Ascending aorta (tissue), 2 donors: ENCODE measurements around the gene ZNF536. TPM values are rescaled to one million over a fixed set of nuclear protein-coding genes. Genes with fewer than 3 reads are reported as not detected.

Source experiments
- DNase-seq, 2 donors: peaks; one replicate each; pipeline ENCODE4 v3.0.0-alpha.2; 2019; ENCODE audit warnings: low spot score in 2 of 2
- H3K27ac ChIP-seq, 2 donors: fragments of 200-600 bp; sonication (generic); one replicate each; pipeline ENCODE4 v1.5.1; 2016 to 2017; ENCODE audit warnings: mild to moderate bottlenecking in 1 of 2
- H3K27me3 ChIP-seq: fragments of 200-600 bp; sonication (generic); one replicate; pipeline ENCODE4 v1.5.1; 2017
- H3K36me3 ChIP-seq, 2 donors: fragments of 200-600 bp; sonication (generic); one replicate each; pipeline ENCODE4 v1.5.1; 2016
- H3K4me1 ChIP-seq, 2 donors: fragments of 200-600 bp; sonication (generic); one replicate each; pipeline ENCODE4 v1.5.1; 2016 to 2017; ENCODE audit warnings: mild to moderate bottlenecking in 1 of 2
- H3K4me3 ChIP-seq, 2 donors: fragments of 200-600 bp; sonication (generic); one replicate each; pipeline ENCODE4 v1.5.1; 2016 to 2017; ENCODE audit warnings: mild to moderate bottlenecking in 1 of 2
- H3K9me3 ChIP-seq, 2 donors: fragments of 200-600 bp; sonication (generic); one replicate each; pipeline ENCODE4 v1.5.1; 2016
- CTCF ChIP-seq, 3 experiments: fragments of 200-600 bp in 2 of 3; fragments of 450-650 bp in 1 of 3; sonication (generic) in 2 of 3; IDR thresholded peaks; one replicate each; pipeline ENCODE4 v1.5.1; 2016 to 2019; ENCODE audit warnings: antibody characterized with exemption in 3 of 3, mild to moderate bottlenecking in 1 of 3, moderate library complexity in 1 of 3
- intact Hi-C: fragments of 100-400 bp; cut with DNase I; formaldehyde crosslinking; loops from one replicate; pipeline ENCODE4 v1.15.1; 2023
- total RNA-seq: library from RNA; depleted of rRNA; stranded (reverse); fragments of >200 nt; gene quantifications from one replicate; pipeline ENCODE4 v1.1.0, GENCODE V29; 2016

Gene ZNF536
- total RNA-seq, 1 donor from 2014 or later, result not detected

DNA sequence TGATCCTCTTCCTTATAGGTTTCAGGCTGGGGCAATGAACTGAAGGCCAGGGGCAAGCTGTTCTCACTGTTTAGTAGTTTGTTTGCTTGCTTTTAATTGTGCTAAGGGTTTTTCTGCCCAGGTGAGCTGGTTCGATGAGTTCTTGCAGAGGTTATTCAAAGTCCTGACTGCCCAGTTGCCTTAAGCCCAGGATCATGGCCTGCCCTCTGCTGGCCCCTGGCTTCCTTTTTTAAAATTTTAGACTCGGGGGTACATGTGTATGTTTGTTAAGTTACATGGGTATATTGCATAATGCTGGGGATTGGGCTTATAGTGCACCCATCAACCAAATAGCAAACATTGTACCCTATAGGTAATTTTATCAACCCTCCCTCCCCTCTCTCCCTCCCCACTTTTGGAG, 65.7 kb downstream of the ZNF536 start:
- Histone ChIP-seq H3K36me3 (no peaks in the 10 kb centered on the region), H3K27ac (no peak overlapping the region), H3K4me1 (no peaks in the 10 kb centered on the region), H3K27me3 (no peaks in the 10 kb centered on the region), H3K4me3 (no peak overlapping the region), H3K9me3 (no peaks in the 10 kb centered on the region)
- no peak for TF ChIP-seq CTCF (IDR thresholded peaks at IDR 0.05)
- intact Hi-C loops, result no loop called here
- no peak for DNase-seq

- TF ChIP-seq CTCF (IDR thresholded peaks at IDR 0.05), result no peak
- no peak overlapping the region for H3K4me3 ChIP-seq
- intact Hi-C loops, result no loop called here
- no peaks in the 10 kb centered on the region for H3K9me3 ChIP-seq
- H3K27me3 ChIP-seq, result no peaks in the 10 kb centered on the region
- DNase-seq, result no peak
- no peak overlapping the region for H3K27ac ChIP-seq
- no peaks in the 10 kb centered on the region for H3K36me3 ChIP-seq
- no peaks in the 10 kb centered on the region for H3K4me1 ChIP-seq
Measured at GRCh38 chr19:30439310-30439709, 67.1 kb downstream of the ZNF536 start.

- H3K27ac ChIP-seq, result no peak overlapping the region
- intact Hi-C loops, result no loop called here
- DNase-seq, result no peak
- TF ChIP-seq CTCF (IDR thresholded peaks at IDR 0.05), result no peak
- no peak overlapping the region for H3K4me3 ChIP-seq
- H3K4me1 ChIP-seq, result no peaks in the 10 kb centered on the region
- no peaks in the 10 kb centered on the region for H3K27me3 ChIP-seq
- H3K36me3 ChIP-seq, result no peaks in the 10 kb centered on the region
- H3K9me3 ChIP-seq, result no peaks in the 10 kb centered on the region
Measured at GRCh38 chr19:30441011-30441410, 68.8 kb downstream of the ZNF536 start.

DNA sequence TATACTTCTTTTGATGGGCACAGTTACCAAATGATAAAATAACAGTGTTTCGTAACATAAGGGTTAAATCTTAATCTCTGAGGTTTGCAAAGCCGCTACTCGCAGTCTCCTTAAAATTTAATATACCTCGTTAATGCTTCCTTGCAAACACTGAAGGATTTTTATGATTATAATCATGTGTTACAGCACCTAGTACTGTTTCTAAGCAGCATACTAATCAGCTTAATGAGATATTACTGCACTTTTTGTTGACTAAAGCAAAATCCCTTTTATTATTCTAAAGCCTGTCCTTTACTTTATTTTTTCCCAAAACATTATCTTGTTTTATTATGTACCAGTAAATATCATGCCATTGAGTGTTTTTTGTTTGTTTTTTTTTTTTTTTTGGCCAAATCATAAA, 70.5 kb downstream of the ZNF536 start:
- Histone ChIP-seq H3K4me3 (no peak overlapping the region), H3K27ac (no peak overlapping the region), H3K9me3 (no peaks in the 10 kb centered on the region), H3K27me3 (no peaks in the 10 kb centered on the region), H3K4me1 (no peaks in the 10 kb centered on the region), H3K36me3 (no peaks in the 10 kb centered on the region)
- intact Hi-C loops, result no loop called here
- no peak for TF ChIP-seq CTCF (IDR thresholded peaks at IDR 0.05)
- DNase-seq, result no peak

DNA sequence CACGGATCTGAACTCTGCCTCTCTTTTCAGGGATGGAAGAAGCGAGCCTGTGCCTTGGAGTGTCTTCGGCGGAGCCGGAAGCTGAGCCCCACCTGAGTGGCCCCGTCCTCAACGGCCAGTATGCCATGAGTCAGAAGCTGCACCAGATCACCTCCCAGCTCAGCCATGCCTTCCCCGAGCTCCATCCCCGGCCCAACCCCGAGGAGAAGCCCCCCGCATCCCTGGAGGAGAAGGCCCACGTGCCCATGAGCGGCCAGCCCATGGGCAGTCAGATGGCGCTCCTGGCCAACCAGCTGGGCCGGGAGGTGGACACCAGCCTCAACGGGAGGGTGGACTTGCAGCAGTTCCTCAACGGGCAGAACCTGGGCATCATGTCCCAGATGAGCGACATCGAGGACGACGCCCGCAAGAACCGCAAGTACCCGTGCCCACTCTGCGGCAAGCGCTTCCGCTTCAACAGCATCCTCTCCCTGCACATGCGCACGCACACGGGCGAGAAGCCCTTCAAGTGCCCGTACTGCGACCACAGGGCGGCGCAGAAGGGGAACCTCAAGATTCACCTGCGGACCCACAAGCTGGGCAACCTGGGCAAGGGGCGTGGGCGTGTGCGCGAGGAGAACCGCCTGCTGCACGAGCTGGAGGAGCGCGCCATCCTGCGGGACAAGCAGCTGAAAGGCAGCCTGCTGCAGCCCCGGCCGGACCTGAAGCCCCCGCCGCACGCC, 71.5 kb downstream of the ZNF536 start:
- H3K4me1 ChIP-seq, result no peaks in the 10 kb centered on the region
- no peak overlapping the region for H3K27ac ChIP-seq
- no peak for DNase-seq
- H3K36me3 ChIP-seq, result no peaks in the 10 kb centered on the region
- no peaks in the 10 kb centered on the region for H3K27me3 ChIP-seq
- intact Hi-C loops, result no loop called here
- TF ChIP-seq CTCF (IDR thresholded peaks at IDR 0.05), result no peak
- H3K9me3 ChIP-seq, result no peaks in the 10 kb centered on the region
- no peak overlapping the region for H3K4me3 ChIP-seq

DNA sequence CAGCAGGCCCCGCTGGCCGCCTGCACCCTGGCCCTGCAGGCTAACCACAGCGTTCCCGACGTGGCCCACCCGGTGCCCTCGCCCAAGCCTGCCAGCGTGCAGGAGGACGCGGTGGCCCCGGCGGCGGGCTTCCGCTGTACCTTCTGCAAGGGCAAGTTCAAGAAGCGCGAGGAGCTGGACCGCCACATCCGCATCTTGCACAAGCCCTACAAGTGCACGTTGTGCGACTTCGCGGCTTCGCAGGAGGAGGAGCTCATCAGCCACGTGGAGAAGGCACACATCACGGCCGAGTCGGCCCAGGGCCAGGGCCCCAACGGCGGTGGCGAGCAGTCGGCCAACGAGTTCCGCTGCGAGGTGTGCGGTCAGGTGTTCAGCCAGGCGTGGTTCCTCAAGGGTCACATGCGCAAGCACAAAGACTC, 72.1 kb downstream of the ZNF536 start:
- DNase-seq, result no peak
- Histone ChIP-seq H3K36me3 (no peaks in the 10 kb centered on the region), H3K4me3 (no peak overlapping the region), H3K9me3 (no peaks in the 10 kb centered on the region), H3K27me3 (no peaks in the 10 kb centered on the region), H3K4me1 (no peaks in the 10 kb centered on the region), H3K27ac (no peak overlapping the region)
- no peak for TF ChIP-seq CTCF (IDR thresholded peaks at IDR 0.05)
- intact Hi-C loops, result no loop called here
